Activated T-cell treated with anti-CD3 and anti-CD28 coated beads, Interleukin-2, amount 50 U/mL, for 1 hour (primary cell): ENCODE measurements around the gene GNB2.
A peak's percentile ranks its signal among the peaks of the same experiment; 100 is the strongest.
"Not testable (repeated sequence)": the region's sequence is repeated elsewhere in the genome, so short reads cannot be mapped to it uniquely, and the experiment has no call there.

Experiments used
- DNase-seq: peaks from one replicate; pipeline ENCODE4 v3.0.0-alpha.2; 2020

Gene GNB2

DNA sequence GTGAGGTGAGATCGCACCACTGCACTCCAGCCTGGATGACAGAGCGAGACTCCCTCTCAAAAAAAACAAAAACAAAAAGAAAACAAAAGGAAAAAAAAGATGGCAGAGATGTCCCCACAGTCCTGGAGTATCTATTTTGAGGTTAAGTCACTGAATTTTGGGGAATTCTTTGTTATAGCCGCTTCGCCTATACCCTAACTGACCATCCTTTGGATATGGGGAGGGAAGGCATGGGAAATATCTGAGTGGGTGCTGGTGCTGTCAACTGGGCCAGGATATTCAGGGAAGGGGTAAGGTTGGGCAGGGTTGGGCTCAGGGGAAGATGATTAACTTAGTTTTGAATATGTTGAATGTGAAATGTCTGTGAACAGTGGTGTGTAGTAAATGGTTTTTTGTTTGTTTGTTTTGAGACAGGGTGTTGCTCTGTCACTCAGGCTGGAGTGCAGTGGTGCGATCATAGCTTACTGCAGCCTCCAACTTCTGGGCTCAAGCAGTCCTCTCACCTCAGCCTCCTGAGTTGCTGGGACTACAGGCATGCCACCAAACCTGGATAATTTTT is 8.3 kb upstream of the GNB2 start:
- no peak for DNase-seq

DNA sequence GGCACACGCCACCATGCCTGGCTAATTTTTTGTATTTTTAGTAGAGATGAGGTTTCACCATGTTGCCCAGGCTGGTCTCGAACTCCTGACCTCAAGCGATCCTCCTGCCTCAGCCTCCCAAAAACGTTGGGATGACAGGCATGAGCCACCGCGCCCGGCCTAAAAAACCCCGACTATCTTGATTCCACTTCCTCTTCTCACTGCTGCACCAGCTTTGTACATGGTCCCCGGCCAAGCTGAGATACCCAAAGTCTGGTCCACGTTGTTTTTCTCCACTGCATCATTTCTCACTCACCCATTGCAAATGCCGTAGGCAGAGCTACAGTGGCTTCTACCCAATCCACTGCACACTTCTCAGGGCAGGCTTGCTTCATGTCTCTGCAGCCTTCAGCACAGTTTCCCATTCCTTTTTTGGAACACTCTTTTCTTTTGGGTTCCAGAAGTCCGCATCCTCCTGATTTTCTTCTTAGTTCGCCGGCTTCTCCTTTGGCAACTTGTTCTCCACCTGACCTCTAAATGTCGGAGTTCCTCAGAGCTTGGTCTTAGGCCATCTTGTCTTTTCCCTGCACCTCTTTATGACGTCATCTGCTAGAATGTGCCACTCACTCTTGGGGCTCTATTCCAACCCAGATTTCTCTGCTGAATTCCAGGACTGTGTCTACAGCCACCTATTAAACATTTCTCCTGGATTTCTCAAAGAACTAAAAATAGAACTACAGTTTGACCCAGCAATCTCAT is 6.0 kb upstream of the GNB2 start:
- no peak for DNase-seq

DNA sequence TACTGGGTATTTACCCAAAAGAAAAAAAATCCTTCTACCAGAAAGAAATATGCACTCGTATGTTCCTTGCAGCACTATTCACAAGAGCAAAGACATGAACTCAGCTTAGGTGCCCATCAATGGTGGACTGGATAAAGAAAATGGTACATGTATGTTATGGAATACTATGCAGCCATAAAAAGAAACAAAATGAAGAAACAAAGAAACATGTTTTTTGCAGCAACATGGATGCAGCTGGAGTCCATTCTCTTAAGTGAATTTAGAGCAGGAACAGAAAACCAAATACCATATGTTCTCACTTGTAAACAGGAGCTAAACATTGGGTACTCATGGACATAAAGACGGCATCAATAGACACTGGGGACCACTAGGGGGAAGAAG is 5.5 kb upstream of the GNB2 start:
- DNase-seq = no peak

DNA sequence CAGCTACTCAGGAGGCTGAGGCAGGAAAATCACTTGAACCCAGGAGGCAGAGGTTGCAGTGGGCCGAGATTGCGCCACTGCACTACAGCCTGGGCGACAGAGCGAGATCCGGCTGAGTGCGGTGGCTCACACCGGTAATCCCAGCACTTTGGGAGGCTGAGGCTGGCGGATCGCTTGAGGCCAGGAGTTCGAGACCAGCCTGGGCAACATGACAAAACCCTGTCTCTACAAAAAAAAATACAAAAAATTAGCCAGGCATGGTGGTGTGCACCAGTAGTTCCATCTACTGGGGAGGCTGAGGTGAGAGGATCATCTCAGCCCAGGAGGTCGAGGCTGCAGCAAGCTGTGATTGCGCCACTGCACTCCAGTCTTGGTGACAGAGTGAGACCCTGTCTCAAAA is 4.4 kb upstream of the GNB2 start:
- DNase-seq = not testable (repeated sequence)

DNA sequence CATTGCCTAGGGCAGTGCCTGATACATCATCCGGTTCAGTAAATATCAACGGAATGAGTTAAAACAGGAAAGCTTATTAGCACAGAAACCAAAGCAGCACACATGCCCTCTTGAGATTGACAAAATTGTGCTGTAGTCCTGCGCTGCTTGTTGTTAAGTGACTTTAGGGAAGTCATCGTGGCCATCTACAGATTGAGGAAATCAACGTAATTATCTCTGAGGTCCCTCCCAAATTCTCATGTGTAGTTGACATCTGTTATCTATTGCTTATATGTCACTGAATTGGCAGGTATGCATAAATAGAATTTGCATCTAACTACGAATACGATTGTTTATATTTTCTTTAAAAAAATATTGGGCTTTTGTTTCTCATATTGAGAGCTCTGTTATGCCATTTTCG is 3.5 kb upstream of the GNB2 start:
- DNase-seq = no peak

DNA sequence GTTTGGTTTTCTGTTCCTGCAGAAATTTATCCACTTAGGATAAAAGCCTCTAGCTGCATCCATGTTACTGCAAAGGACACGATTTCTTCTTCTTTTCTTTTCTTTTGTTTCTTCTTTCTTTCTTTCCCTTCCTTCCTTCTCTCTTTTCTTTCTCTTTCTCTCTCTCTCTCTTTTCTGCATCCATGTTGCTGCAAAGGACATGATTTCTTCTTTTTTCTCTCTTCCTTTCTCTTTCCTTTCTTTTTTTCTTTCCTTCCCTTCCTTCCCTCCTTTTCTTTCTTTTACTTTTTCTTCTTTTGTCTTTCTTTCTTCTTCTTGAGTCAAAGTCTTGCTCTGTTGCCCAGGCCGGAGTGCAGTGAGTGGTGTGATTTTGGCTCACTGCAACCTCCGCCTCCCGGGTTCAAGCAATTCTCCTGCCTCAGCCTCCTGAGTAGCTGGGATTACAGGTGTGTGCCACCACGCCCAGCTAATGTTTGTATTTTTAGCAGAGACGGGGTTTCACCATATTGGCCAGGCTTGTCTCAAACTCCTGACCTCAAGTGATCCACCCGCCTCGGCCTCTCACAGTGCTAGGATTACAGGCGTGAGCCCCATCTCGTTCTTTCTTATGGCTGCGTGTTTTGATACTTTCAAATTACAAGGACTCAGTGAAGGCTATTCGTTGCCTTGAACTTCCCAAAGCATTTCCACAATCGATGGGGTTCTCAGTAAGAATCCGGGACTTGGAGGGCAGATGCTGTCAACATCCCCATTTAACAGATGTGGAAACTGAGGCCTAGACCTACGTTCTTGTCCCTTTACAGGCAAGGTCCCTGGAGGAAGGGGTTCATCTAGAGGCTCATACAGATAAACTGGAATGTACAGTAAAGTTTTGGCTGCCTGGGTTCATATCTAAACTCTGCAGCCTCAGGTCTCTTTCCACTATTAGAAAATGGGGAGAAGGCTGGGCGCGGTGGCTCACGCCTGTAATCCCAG is 1.9 kb upstream of the GNB2 start:
- DNase-seq = no peak

DNA sequence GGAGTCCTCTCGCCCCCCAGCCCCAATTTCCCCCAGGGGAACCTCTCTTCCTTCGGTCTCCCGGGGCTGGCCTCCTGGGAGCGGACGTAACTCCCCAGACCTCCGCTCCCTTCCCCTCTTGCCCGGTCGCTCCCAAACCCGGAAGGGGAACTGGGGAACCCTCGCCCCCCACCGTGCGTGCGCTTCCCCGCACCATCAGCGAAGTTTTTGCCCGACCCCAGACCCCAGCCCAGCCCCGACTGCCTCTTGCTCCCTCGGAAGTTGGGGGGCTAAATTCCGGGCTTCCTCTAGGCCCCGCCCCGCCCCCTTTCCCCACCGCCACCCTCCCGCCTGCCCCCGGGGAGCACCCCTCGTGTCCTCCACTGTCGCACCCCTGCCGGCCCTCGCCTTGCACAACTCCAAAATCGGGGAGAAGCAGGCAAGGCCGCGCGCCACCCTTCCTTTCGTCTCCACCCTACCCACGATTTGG is 436 bp downstream of the GNB2 start:
- no peak for DNase-seq

DNA sequence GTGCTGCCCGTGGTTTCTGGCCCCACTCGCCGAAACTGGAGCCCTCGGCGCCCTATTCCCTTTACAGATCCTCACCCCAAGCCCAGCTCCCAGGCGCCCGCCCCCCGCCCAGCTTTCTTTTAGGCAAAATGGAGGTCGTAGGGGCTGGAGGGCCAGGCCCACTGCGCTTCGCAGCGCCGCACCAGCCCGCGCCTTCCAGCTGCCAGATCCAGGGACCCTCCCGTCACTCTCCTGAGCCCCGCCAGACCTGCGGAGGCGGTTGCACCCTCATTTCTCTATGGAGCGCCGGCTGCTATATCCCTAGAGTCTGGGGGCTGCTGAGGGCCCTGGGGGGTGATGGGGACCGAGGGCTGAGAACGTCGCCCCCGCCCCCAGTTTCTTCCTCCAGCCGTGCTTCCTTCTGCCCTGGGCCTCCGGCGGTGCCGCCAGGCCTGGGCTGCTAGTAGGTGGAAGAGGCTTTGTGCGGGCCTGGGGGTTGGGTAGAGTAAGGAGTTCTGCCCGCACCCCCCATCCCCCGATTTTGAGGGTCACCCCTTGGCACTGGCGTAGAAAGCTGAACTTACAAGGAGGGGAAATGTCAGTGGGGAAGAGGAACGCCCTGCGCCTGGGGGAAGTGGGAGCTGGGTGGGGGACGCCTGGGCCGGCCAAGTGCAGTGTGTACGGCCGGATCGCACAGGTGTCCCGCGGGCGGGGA is 1.0 kb downstream of the GNB2 start:
- peak; percentile 59 for DNase-seq

DNA sequence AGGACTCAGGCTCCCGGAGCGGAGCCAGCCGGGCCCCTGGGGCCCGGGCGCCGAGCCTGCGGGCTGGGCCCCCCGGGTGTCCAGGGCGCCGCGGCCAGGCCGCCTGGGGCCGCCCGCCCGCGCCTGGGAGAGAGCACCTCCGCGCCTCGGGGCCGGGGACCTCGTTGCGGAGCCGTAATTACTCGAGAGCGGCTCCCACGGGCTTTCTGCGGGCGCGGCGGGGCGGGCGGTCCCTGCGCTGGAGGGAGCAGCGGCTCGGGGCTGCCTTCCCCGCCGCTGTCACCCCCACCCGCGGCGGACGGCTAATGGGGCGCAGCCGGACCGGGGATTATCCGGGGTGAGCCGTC is 1.5 kb downstream of the GNB2 start:
- DNase-seq = no peak

DNA sequence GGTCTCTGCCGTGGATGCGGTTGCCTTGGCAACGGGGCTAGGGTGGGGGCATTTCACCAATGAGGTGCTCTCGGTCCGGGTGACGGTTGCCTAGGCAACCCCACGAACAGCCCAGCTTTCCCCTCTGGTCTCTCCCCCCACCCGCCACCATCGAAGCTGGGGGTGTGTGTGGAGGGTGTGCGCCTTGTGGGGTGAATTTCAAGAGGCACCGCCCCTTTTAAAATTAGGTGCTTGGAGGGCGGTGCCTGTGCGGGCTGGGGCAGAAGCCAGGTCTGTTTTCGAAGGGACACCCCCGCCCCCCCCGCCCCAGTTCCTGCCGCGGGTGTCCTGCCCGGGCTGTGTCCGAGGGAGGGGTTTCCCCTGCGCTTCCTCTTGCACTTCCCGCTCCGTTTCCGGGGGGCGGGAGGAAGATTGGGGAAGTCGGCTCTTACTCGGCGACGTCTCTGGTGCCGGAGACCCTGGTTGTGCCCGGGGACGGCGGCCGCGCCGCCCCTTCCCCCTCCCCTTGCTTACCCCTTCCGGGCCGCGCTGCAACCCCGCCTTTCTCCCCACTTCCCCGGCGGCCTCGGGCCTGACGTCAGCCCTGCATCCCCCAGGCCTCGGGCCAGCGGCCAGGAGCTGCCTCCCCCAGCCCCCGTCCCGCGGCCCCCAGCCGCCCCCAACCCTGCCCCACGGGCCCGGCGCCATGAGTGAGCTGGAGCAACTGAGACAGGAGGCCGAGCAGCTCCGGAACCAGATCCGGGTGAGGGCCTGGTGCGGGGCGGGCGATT is 2.2 kb downstream of the GNB2 start:
- peak; percentile 87 for DNase-seq

DNA sequence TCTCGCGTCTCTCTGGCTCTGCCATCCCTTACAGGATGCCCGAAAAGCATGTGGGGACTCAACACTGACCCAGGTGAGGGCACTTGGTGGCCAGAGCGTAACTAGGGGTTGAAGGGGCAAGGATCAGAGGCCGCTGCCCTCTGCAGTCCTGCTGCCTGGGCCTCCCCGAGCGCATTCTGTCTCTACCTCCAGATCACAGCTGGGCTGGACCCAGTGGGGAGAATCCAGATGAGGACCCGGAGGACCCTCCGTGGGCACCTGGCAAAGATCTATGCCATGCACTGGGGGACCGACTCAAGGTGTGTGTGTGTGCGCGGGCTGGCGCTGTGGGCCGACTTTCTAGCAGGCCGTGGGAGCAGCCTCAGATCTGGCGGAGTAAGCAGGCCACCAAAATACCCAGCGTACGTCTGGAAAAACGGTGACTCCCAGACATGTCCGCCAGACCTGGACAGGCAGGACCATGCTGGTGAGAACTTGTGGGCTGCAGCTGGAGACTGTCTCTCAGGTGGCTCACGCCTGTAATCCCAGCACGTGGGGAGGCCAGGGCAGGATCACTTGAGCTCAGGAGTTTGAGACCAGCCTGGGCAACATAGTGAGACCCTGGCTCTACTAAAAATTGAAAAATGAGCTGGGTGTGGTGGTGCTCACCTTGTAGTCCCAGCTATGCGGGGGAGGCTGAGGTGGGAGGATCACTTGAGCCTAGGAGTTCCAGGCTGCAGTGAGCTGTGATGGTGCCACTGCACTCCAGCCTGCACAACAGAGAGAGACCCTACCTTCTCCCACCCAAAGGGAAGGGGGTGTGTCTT is 3.2 kb downstream of the GNB2 start:
- no peak for DNase-seq

DNA sequence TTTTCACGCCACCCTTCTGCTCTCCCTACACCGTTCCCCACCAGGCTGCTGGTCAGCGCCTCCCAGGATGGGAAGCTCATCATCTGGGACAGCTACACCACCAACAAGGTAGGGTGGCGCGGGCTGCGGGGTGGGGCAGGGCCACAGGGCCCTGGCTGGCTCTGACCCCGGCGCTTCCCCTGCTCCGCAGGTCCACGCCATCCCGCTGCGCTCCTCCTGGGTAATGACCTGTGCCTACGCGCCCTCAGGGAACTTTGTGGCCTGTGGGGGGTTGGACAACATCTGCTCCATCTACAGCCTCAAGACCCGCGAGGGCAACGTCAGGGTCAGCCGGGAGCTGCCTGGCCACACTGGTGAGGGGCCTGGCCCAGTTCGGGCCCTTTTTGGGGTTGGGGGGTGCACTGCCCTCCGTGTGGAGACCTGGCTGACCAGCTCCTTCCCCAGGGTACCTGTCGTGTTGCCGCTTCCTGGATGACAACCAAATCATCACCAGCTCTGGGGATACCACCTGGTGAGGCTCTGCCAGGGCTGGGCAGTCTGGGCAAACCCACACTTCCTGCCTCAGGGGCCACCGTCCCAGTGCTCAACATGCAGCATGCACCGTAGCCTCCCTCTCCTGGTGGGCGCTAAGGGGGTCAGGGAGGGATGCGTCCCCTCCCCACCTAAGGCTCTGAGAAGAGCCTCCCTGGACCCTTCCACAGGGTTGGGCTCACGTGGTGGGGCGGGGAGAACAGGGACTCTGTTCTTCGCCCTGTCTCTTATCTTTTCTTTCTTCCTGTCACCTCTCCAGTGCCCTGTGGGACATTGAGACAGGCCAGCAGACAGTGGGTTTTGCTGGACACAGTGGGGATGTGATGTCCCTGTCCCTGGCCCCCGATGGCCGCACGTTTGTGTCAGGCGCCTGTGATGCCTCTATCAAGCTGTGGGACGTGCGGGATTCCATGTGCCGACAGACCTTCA is 4.0 kb downstream of the GNB2 start:
- DNase-seq = no peak

DNA sequence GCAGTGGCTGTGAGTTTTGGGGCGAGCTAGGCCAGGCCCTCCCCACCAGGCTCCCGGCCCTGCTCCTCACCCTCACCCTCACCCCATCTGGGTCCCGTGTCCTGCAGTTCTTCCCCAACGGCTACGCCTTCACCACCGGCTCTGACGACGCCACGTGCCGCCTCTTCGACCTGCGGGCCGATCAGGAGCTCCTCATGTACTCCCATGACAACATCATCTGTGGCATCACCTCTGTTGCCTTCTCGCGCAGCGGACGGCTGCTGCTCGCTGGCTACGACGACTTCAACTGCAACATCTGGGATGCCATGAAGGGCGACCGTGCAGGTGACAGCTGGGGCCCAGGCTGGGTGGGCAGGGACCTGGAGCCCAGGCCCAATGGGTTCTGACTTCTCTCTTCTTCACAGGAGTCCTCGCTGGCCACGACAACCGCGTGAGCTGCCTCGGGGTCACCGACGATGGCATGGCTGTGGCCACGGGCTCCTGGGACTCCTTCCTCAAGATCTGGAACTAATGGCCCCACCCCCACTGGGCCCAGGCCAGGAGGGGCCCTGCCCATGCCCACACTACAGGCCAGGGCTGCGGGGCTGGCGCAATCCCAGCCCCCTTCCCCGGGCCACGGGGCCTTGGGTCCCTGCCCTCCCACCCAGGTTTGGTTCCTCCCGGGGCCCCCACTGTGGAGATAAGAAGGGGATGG is 4.9 kb downstream of the GNB2 start:
- DNase-seq = no peak

DNA sequence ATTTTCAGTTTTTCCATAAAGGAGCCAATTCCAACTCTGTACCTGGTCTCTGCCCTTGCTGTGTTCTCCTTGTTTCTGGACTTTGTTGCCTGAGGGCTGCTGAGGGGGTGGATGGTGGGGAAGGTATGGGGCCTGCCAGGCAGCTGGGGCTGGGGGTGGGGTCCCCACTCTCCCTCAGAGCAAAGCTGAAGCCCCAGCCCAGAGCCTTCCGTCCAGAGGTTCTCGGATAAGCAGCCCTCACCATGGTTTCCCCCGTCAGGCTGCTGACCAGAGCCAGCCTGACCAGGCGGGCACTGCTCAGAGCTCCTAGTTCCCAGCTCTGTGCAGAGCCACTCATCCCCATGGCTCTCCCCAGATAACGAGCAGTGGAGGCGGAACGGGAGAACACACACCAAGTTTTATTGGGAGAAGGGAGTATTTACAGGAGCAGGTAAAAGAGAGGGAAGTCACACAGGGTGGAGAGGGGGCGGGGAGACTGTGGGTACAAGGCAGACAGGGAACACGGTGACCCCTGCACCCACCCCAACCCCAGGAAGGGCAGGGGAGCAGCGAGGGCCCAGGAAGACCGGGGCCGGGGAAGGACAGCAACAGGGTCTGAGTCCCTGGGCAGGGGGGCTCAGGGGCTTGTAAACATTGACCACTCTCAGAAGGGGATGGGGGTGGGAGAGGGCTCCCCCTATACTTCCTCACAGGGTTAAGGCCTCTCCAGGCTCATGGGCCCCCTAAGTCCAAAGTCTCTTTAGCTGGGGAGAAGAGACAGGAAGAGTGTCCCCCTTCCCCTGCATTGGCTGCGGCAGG is 5.8 kb downstream of the GNB2 start:
- DNase-seq = no peak

DNA sequence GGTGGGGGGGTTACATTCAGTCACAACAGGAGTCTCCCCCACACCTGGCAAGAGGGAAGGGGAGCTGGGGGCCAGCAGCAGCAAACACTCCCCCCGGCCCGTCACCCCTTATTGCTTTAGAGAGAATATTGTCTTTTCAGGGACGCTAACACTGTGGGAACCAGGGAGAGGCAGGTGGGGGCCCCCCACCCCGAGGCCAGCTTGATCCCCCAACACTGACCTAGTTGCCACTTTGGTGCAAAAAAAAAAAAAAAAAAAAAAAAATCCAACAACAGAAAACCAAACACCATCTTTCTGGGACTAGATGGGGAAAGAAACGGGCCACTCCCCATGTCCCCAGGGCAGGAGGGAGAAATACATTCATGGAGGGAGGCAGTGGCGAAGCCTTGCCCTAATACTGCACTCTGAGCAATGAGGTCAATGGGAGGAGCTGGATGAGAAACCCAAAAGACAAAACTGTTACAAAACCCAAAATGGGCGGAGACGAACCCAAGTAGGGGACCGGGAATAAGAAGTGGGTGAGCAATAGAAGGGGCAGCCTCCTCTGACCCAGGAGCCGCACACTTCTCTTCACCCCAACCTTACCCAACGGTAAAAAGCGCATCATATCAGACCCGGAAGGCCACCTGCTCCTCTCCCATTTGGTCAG is 6.5 kb downstream of the GNB2 start:
- no peak for DNase-seq

DNA sequence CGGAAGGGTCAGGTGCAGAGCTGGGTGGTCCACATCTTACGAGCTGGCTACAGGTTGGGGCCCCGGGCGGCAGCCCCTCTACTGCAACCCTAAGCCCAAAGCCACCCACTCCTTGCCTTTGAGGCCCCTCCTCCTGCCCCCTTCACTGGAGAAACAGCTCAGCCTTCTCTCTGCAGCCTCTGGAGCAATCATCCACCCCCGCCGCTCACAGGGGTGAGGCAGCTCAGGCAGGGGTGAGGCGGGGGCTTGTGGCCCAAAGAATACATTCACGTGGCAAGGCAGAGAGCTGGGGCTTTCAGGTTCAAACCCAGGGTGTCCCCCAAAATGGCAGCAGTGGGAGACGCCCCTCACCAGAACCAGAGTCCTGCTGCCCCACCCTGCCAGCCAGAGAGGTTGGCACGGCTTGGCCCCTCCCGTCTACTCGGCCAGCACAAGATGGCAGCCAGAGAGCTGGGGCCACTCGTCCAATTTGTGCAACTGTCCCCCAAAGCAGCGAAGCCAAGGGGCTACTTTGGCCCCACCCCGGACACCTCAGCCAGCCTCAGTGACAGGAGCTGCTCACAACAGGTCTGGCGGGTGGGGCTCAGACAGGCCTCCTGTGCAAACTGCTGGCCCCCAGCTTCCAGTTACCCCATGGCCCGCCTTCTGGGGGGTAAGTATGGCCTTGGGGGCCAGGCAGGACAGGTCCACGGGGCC is 7.2 kb downstream of the GNB2 start:
- DNase-seq = no peak

DNA sequence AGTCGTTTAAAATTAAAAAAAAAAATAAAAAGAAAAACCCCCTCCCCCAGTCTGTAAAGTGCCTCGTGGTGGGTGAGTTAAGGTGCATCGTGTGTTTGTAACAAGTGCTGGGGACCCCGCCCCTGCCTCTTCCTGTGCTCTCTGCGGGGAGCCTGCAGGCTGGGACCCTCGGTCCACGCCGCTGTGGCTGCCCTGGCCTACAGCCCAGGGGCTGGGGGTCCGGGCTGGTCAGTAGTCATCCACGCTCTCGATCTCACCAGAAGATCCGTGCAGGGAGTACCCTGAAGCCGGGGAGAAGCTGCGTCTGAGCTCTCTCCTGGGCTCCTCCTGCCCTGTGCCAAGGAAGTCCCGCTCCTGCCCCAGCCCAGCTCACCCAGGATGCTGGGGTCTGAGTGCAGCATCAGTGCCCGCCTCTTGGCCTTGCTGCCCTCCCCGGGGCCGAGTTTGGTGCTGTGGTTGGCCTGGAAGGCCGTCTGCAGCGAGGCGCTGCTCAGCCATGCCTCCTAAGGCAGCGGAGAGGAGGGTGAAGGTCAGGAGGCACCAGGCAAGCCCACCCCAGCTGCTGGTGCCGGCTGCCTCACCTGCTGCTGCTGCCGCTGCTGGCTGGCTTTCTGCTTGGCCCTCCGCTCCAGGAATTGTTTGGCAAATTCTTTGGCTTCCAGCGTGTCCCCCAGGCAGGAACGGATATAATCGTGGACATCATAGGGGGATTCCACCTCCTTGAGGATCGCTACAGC is 8.1 kb downstream of the GNB2 start:
- DNase-seq = no peak
